NCI-H446 treated with DMSO at 0.1 percent for 48 hours (cell line): ENCODE results near the gene TMEM30B.
A peak's percentile ranks its signal among the peaks of the same experiment; 100 is the strongest.
"Not testable (repeated sequence)": the region's sequence is repeated elsewhere in the genome, so short reads cannot be mapped to it uniquely, and the experiment has no call there.

ENCODE experiments used
- DNase-seq: peaks from one replicate; lab custom pipeline; 2025; lab: John Stamatoyannopoulos, UW

The TMEM30B gene

DNA sequence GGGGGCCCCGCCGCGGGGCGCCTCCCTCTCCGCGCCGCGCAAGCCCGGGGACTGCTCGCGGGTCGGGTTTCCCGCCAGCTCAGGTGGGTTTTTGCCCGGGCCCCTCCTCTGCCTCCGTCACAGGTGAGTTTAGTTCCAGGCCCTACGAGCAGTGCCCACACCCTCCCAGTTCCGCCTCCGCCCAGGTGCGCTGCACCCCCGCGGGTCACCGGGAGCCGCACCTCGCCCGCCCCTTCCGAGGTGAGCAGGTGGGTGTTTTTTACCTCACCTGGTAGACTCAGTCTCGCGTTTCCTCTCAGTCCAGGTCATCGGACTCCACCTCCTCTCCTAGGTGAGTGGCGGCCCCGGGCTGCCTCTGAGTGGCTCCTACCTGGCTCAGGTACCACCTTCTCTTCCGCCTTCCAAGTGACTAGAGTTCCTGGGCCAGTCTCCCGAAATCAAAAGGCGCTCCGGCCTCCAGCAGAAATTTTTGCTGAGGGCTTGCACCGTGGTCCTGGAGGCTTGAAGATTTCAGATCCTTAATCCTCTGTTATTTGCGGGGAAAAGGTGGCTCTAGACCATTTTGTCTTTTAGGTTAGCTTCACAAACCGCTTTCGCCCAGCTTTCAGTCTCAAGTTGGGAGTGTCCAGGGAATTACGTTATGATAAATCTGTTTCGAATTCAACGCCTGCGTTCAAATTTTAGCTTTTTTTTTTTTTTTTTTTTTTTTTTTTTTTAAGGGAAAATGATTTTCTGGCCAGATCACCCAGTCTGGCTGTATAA, at the start of gene TMEM30B:
Gene TMEM30B, minus strand, starts transcription at position 153 of the 762 bp plus-strand sequence. CDS start 191 bp downstream, outside the sequence.
- no peak for DNase-seq

DNA sequence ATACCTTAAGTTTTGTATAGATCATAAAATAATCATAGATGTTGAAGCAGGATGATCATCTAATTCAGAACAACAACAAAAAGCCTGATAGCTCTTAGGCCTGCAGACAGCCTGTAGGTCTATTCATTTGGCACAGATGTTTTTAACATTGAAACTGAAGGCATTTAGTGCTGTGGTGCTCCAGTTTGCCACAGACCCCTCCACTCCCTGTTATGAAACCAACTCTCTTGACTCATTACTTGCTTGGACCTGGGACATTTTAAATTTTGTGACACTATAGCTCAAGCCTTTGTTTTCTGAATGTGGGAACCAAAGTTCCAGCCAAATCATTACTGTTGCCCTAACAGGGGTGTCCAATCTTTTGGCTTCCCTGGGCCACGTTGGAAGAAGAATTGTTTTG, 49.4 kb upstream of the TMEM30B start:
- no peak for DNase-seq

- no peak for DNase-seq
These were observed 48.4 kb upstream of the TMEM30B start for GRCh38 chr14:61329478-61330051.

DNA sequence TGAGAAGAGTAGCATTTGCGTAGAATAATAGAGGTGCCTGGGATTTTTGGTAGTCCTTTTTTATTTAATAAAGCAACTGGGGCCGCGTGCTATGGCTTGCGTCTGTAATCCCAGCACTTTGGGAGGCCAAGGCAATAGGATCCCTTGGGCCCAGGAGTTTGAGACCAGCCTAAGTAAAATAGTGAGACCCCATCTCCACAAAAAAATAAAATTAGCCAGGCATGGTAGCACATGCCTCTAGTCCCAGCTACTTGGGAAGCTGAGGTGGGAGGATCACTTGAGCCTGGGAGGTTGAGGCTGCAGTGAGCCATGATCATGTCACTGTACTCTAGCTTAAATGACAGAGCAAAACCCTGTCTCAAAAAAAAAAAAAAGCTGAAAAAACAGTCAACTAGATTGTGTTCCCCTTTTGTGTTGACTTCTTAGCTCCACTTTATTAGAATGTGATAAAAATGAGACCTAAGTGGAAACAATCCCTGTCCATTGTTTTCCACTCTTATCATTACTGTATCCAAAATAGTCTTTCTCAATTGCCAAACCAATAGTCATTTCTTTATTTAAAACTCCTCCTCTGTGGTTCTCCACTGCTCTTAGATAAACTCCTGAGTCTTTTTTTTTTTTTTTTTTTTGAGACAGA, 47.6 kb upstream of the TMEM30B start:
- no peak for DNase-seq

DNA sequence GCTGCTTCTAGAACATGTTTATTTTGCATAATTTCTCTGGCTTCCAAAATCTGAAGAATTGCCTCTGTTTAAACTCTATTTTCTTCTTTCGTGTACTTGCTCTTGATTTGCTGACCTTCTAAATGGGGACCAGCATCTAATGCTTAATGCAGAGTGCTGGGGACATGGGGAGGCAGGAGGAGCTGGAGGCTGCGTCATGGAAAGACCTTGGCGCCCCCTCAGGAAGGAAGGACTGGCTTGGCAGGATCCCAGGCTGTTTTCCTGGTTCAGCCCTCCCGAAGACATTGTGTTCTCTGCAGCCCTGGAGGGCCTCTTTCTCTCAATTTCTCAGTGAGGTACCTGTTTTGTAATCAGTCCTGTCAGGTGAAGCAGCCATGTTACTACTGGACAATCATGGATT, 45.7 kb upstream of the TMEM30B start:
- DNase-seq, result peak; percentile 16

DNA sequence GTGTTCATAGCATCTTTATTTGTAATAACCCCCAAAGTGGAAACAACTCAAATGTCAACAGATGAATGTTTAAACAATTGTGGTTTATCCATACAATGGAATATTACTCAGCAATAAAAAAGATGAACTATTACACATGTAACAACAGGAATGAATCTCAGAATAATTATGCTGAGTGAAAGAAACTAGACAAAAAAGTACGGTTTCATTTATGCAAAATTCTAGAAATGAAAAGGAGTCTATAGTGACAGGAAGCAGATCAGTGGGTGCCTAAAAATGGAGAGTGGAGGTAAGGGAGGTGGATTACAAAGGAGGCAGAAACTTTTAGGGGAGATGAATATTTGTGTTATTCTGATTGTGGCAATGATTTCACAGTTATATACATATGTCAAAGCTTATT, 45.0 kb upstream of the TMEM30B start:
- no peak for DNase-seq

DNA sequence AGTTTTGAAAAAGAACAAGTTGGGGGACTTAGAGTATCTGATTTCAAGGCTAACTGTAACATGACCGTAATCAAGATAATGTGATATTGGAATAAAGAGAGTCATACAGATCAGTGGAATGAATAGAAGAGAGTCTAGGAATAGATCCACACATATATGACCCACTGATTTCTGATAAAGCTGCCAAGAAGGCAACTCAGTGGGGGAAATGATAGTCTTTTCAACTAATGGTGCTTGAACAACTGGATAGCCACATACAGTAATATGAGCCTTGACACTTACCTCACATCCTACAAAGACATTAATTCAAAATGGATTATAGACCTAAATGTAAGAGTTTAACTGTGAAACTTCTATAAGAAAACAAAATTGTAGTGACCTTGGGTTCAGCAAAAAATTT, 44.0 kb upstream of the TMEM30B start:
- no peak for DNase-seq

GRCh38 chr14:61323970-61324369, 42.8 kb upstream of the TMEM30B start:
- DNase-seq, result no peak

- no peak for DNase-seq
These were observed 41.7 kb upstream of the TMEM30B start for GRCh38 chr14:61322799-61323290.

DNA sequence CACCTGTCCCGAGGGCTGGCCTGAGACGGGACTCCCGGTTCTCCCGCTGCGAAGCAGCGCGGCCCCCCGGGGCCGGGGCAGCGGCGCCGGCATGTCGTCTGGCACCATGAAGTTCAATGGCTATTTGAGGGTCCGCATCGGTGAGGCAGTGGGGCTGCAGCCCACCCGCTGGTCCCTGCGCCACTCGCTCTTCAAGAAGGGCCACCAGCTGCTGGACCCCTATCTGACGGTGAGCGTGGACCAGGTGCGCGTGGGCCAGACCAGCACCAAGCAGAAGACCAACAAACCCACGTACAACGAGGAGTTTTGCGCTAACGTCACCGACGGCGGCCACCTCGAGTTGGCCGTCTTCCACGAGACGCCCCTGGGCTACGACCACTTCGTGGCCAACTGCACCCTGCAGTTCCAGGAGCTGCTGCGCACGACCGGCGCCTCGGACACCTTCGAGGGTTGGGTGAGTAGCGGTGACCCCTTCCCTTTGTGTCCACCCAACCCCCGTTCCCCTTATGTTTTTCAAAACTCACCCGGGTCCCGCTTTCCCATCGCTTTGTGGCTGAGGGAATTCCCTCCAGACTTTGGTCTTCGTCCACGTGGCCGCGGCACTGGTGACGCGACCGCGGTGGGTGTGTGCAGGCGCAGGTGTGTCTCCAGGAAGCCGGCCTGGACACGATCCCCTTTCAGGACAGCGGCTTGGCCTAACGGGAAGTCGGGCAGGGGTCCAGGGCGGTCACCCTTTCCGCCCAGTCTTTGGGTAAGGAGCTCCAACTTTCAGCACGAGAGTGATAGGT, 41.1 kb upstream of the TMEM30B start:
- DNase-seq, result no peak

DNA sequence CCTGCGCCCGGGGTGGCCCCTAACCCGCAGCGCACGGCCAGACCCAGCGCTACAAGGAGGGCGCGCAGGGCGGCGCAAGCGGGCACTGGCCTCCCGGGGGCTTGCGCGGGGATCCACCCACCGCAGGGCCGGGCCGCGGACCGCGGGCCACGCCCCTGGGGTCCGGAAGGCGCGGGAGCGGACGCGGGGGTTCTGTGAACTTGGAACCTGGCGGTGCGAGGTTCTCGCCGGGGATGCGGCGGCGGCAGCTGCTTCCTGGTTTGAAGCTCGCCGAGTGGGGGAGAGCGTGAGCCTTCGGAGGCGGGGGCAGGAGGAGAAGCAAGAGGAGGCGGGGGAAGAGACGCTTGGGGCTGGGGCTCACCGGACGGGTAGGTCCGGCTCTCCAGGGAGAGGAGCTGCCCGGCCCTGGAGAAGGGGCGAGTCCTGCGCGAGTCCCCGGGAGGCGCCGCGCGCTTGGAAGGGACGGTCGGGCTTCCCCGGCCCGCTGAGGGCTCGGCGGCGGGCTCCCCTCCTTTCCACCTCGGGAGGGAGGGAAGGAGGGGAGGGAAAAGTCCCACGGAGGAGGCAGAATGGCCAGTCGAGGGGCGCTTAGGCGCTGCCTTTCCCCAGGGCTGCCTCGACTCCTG, 40.4 kb upstream of the TMEM30B start, which contains the start of gene PRKCH:
Gene PRKCH, plus strand, starts transcription at position 195 of the 626 bp plus-strand sequence. CDS start 523 bp downstream, outside the sequence.
- DNase-seq, result no peak

DNA sequence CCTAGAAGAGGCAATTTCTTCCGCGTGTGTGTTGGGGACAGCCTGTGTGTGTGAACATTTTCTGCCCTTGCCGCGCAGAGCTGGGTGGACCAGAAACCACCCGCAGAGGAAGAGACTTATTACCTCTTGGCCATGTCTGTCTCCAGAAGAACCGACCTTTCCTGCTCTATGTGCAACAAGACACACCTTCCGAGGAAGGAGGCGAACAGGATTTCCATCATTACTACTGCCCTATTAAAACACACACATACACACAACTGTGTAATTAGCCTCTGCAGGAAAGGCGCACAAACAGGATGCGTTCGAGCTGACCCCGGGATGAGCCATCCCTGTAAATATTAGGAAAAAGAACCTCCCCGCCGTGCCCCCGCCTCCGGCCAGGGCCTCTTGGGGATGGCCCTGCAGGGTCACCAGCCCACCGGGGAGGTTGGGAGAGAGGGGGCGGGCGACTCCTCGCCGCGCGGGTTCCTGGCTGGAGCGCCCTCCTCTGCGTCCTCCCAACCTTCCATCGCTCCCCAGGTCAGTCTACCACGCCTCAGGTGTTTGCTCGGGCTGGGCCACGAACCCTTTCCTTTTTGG, 39.8 kb upstream of the TMEM30B start:
- DNase-seq, result no peak

- DNase-seq, result not testable (repeated sequence)
These were observed 39.0 kb upstream of the TMEM30B start for GRCh38 chr14:61320170-61320569.

DNA sequence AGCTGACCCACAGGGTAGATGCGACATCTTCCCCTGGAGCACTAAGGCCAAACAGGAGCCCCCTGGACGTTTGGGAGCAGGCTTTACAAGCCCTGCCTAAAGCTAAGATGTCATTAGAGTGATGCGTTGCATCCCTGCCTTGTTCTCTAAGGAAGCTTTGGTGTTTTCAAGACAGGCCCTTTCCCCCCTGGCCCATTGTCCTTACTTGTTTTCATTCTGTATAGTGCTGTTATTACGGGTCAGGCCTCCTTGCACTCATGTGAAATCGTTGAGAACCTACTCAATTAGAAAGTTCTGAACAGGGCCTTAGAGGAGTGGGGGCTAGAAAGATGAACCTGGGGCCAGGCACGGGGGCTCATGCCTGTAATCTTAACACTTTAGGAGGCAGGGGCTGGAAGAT, 38.6 kb upstream of the TMEM30B start:
- DNase-seq, result no peak

- no peak for DNase-seq
These were observed 37.9 kb upstream of the TMEM30B start for GRCh38 chr14:61319086-61319485.

DNA sequence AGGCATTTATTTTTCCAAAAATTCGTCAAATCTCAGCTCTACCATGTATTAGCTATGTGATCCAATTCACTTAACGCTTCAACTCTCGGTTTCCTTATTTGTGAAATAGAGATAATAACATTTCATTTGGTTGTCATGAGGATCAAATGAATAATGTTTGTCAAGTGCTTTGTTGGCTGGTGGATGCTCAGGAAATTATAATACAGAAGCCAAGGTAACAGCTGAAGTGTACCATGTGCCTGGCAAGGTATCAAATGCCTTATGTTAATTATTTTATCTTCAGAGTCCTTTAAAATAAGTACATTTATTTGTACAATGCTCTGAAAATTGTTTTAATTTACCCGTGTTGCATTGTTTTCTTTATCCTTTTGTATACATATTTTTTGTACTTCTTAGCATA, 34.2 kb upstream of the TMEM30B start:
- peak; percentile 55 for DNase-seq

DNA sequence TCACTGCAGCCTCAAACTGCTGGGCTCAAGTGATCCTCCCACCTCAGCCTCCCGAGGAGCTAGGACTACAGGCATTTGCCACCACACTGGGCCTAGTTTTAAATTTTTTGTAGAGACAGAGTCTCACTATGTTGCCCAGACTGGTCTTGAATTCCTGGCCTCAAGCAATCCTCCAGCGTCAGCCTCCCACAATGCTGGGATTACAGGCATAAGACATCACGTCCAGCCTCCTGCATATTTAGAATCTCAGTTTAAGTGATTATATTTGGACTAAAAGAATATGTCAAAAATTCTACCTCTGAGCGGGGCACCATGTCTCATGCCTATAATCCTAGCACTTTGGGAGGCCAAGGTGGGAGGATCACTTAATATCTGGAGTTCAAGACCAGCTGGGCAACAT, 27.6 kb upstream of the TMEM30B start:
- not testable (repeated sequence) for DNase-seq

- DNase-seq, result no peak
These were observed 27.1 kb upstream of the TMEM30B start for GRCh38 chr14:61308198-61308597.

- DNase-seq, result no peak
These were observed 23.6 kb upstream of the TMEM30B start for GRCh38 chr14:61304688-61305087.

- no peak for DNase-seq
These were observed 19.6 kb upstream of the TMEM30B start for GRCh38 chr14:61300754-61301153.

DNA sequence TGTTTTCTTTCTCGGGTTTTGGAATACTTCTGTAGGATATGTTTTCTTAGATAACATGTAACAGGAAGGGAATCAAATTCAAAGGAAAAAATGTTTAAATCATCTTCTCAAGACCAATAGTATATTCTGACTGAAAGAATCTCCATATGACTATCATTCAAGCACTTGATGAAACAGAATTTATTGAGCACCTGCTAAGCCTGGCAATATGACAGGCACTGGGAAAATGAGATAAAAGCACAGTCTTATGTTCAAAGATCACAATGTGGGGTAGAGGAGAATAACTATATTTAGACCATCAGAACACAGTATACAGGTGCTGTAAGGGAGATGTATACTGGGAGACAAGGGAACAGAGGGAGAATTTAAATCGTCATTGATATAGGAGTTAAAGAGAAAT, 19.1 kb upstream of the TMEM30B start:
- DNase-seq, result no peak
